Astrocyte of the spinal cord (primary cell): ENCODE measurements around the gene NDST3.
A peak's percentile ranks its signal among the peaks of the same experiment; 100 is the strongest.

Experiments used
- DNase-seq: peaks from one replicate; pipeline ENCODE4 v3.0.0; 2011; ENCODE audit warnings: low read depth, low spot score
- H3K4me3 ChIP-seq: 2 replicates; pipeline ENCODE4 v1.5.1; 2011; ENCODE audit warnings: low read depth, mild to moderate bottlenecking, low read length, moderate library complexity
- CTCF ChIP-seq: IDR thresholded peaks from 2 replicates; pipeline ENCODE4 v1.5.1; 2012; ENCODE audit warnings: low read depth, mild to moderate bottlenecking, low read length, inconsistent platforms
- in situ Hi-C: cut with HindIII; loops from 2 replicates; pipeline ENCODE4 v1.10.0; 2017; ENCODE audit warnings: low sequenced_read_pairs

The NDST3 gene

GRCh38 chr4:118215826-118216225 lies 181.5 kb downstream of the NDST3 start:
- in situ Hi-C loops: no loop called here
- no peak overlapping the region for H3K4me3 ChIP-seq
- no peak for TF ChIP-seq CTCF
- no peak for DNase-seq

GRCh38 chr4:118221227-118221800 lies 187.0 kb downstream of the NDST3 start:
- in situ Hi-C loops: no loop called here
- H3K4me3 ChIP-seq: no peak overlapping the region
- TF ChIP-seq CTCF: no peak
- no peak for DNase-seq

- in situ Hi-C loops: no loop called here
- H3K4me3 ChIP-seq: no peak overlapping the region
- peak; percentile 81 for DNase-seq
- TF ChIP-seq CTCF: peak; percentile 37
Observed at GRCh38 chr4:118224243-118224829, 190.1 kb downstream of the NDST3 start.

GRCh38 chr4:118225511-118225910 lies 191.2 kb downstream of the NDST3 start:
- in situ Hi-C loops: no loop called here
- no peak for TF ChIP-seq CTCF
- no peak overlapping the region for H3K4me3 ChIP-seq
- DNase-seq: no peak

- no peak overlapping the region for H3K4me3 ChIP-seq
- no peak for DNase-seq
- in situ Hi-C loops: no loop called here
- TF ChIP-seq CTCF: no peak
Observed at GRCh38 chr4:118226311-118227010, 192.2 kb downstream of the NDST3 start.

DNA sequence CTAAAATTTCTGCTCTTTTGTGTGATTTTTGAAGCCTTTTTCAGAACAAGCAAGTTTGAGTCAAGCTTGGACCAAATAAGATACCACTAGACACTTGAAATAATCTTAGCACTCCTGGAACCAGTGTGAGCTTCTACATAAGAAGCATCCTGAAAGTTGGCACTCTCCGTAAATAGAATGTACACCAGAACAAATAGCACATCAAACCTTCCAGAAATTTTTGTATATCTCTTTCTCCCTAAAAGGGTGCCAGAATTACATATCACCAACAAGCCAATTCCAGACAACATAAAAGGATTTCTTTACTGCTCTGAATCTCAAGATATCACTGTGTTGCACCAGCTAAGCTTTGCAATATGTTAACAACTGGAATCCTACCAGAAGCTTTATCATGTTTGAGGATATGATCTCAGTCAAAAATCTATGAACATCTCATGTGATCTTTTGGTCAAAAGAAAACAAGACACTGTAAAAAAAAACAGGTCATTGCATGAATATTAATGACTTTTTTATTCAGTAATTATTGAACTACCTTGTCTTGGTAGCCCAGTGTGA lies 201.4 kb downstream of the NDST3 start:
- no peak overlapping the region for H3K4me3 ChIP-seq
- in situ Hi-C loops: no loop called here
- TF ChIP-seq CTCF: no peak
- no peak for DNase-seq
